GM23338 (cell line): ENCODE measurements around the gene INSL3.

Experiments
- CREB1 ChIP-seq: fragments of 250-450 bp; sonication (Bioruptor Pico); IDR thresholded peaks from 2 replicates; pipeline ENCODE4 v1.5.0; 2020; ENCODE audit warnings: low read depth, mild to moderate bottlenecking, moderate library complexity
- CTCF ChIP-seq, 2 experiments: fragments of 200-600 bp in 1 of 2; sonication (generic) in 1 of 2; conservative IDR thresholded peaks; 2 replicates each; pipeline versions ENCODE4 v1.5.1 to v1.6.1; 2016 to 2017; ENCODE audit warnings: antibody characterized with exemption in 2 of 2, low read depth in 2 of 2, mild to moderate bottlenecking in 2 of 2, moderate library complexity in 1 of 2
- EZH2 ChIP-seq: fragments of 200-600 bp; sonication (generic); IDR thresholded peaks from one replicate; pipeline ENCODE4 v1.8.0; 2017; ENCODE audit warnings: antibody characterized with exemption, mild to moderate bottlenecking, low read depth; ENCODE audit not compliant: unreplicated experiment
- EZH2phosphoT487 ChIP-seq: fragments of 200-600 bp; sonication (generic); IDR thresholded peaks from one replicate; pipeline ENCODE4 v1.8.1; 2018; ENCODE audit warnings: antibody characterized with exemption; ENCODE audit not compliant: unreplicated experiment
- POLR2AphosphoS5 ChIP-seq: IDR thresholded peaks from 2 replicates; pipeline ENCODE4 v1.6.1; 2016; ENCODE audit warnings: antibody characterized with exemption, low read depth
- REST ChIP-seq: IDR thresholded peaks from one replicate; pipeline ENCODE4 v1.6.1; 2018; ENCODE audit warnings: antibody characterized with exemption; ENCODE audit not compliant: unreplicated experiment
- STAT1 ChIP-seq: IDR thresholded peaks from one replicate; pipeline ENCODE4 v1.6.1; 2016; ENCODE audit warnings: antibody characterized with exemption; ENCODE audit not compliant: unreplicated experiment
- ZNF114 ChIP-seq: fragments of 250-450 bp; sonication (Bioruptor Pico); IDR thresholded peaks from 2 replicates; pipeline ENCODE4 v1.5.0; 2020; ENCODE audit warnings: mild to moderate bottlenecking, moderate library complexity
- ZNF462 ChIP-seq: fragments of 250-450 bp; sonication (Bioruptor Pico); IDR thresholded peaks from 2 replicates; pipeline ENCODE4 v1.5.0; 2020; ENCODE audit warnings: mild to moderate bottlenecking, moderate library complexity
- TF ChIP-seq, protein P1 (sequence below): IDR thresholded peaks from 2 replicates; pipeline ENCODE4 v1.6.1; 2016; ENCODE audit warnings: antibody characterized with exemption

- no peak for TF ChIP-seq CTCF (conservative IDR thresholded peaks at IDR 0.05; ENCODE audit: low read depth in 2 of 2)
- TF ChIP-seq POLR2AphosphoS5 = no peak
- no peak for TF ChIP-seq CREB1
- TF ChIP-seq EZH2phosphoT487 = no peak
- no peak for TF ChIP-seq REST
- TF ChIP-seq EZH2 = no peak
- no peak for TF ChIP-seq ZNF114 (CRISPR knock-in tag)
- TF ChIP-seq ZNF462 = no peak
- TF ChIP-seq, protein P1, sequence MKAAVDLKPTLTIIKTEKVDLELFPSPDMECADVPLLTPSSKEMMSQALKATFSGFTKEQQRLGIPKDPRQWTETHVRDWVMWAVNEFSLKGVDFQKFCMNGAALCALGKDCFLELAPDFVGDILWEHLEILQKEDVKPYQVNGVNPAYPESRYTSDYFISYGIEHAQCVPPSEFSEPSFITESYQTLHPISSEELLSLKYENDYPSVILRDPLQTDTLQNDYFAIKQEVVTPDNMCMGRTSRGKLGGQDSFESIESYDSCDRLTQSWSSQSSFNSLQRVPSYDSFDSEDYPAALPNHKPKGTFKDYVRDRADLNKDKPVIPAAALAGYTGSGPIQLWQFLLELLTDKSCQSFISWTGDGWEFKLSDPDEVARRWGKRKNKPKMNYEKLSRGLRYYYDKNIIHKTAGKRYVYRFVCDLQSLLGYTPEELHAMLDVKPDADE = no peak
- no peak for TF ChIP-seq STAT1
Measured at GRCh38 chr19:17797424-17798201, 23.7 kb downstream of the INSL3 start.
